KBM-7 (cell line): ENCODE data around the gene AKT2.

Experiments
- DNase-seq: peaks from one replicate; pipeline ENCODE4 v3.0.0-alpha.2; 2015
- in situ Hi-C: fragments of 300-500 bp; cut with MboI; formaldehyde crosslinking; loops from 2 replicates; pipeline ENCODE4 v1.14.3; 2020; ENCODE audit warnings: low sequenced_read_pairs, low pct_unique_long_range_greater_than_20kb, mixed read lengths

The AKT2 gene

DNA sequence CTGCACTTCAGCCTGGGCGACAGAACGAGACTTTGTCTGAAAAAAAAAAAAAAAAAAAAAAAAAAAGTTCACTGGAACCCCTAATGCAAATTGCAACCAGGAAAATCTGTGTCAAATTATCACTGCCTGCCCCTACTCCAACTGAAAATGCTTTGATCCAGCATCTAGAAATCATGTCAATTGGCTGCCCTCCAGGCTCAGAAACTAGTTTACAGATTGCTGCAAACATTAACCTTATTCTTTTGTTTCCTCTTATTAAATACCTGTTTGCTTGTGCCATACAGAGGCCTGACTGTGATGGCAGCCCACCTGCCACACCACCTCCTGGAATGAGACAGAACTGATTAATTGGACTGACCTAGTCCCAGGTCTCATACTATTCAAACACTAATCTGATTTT is 18.6 kb upstream of the AKT2 start:
- in situ Hi-C loops = no loop called here
- no peak for DNase-seq

DNA sequence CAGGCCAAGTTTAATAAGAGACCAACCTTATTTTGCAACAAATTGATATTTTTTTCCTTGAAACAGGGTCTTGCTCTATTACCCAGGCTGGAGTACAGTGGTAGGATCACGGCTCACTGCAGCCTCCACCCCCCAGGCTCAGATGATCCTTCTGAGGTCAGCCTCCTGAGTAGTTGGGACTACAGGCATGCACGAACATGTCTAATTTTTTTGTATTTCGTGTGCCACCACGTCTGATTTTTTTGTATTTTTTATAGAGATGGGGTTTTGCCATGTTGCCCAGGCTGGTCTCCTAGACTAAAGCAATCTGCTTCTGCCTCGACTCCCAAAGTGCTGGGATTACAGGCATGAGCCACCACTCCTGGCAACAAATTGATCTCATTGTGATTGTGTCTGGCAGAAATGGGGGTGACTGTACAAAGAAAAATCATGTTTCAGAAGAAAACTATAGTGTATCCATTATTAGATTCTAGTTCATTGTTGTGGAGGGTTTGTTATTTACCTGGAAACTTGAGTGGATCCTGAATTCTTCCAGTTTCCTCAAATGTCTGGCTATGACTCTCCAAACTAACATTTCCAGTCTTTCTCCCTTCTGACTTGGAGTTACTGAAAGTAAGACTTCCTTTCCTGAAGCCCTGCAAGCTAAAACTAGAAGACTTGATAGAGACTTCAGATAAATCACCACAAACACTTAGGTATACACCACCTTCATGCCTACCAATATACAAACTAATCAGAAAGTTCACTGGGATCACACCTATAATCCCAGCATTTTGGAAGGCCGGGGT is 17.3 kb upstream of the AKT2 start:
- no peak for DNase-seq
- in situ Hi-C loops = no loop called here

DNA sequence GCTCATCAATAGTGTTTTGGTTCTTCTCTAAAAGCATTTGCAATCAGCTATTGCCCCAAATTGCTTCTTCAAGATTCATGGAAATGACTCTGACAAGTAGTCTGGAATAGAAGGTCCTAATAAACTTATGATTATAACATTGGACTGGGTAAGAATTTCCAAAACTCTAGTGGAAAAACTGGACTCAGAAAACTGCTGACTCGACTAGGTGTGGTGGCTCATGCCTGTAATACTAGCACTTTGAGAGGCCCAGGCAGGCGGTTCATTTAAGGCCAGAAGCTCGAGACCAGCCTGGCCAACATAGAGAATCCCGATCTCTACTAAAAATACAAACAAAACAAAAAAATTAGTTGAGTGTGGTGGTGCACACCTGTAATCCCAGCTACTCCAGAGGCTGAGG is 15.5 kb upstream of the AKT2 start:
- in situ Hi-C loops = no loop called here
- no peak for DNase-seq

DNA sequence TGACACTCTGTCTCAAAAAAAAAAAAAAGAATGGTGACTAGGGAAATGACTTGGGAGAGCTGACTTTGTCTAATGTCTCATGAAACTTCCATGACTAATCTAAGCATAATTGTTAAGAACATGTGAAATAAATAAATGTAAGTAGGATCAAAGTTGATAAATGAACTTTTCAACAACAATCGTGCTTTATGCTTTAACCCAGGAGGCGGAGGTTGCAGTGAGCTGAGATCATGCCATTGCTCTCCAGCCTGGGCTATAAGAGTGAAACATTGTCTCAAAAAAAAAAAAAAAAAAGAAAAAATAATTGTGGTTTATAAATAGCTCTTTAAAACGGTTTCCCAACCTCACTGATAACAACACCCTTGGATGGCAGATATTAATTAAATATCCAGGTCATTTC is 12.9 kb upstream of the AKT2 start:
- DNase-seq = no peak
- in situ Hi-C loops = no loop called here

DNA sequence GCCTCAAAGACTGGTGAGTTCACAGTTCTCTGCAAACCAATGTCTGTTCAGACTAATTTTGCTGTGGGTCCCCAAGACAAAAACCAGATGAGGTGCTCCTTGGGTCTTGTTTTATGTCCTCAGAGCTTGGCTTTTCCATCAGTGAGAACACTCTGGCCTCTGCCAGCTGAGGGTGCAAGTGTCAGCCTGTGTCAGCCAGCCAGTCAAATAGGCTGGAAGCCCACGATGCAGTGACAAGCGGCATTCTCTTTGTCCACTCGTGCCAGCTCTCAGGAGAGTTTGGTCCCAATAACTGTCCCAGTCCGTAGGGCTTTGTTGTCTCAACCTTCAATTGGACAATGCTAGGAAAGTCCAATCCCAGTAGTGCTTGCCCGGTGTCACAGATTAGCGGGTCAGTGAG is 9.4 kb upstream of the AKT2 start:
- in situ Hi-C loops = no loop called here
- DNase-seq = no peak

DNA sequence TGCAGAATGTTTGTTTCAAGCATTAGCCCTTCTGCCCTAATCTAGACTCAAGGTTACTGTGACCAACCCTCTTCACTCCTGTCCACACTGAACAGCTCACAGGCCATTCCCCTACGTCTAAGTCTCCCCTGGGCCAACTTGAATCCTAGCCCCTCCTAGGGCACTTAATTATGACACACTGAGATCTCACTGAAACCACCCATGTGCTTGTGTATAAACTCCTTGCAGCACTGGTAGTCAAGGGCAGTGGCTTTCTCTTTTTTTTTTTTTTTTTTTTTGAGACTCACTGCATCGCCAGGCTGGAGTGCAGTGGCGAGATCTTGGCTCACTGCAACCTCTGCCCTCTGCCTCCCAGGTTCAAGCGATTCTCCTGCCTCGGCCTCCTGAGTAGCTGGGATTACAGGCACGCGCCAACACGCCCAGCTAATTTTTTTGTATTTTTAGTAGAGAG is 1.9 kb upstream of the AKT2 start:
- in situ Hi-C loops = no loop called here
- no peak for DNase-seq

DNA sequence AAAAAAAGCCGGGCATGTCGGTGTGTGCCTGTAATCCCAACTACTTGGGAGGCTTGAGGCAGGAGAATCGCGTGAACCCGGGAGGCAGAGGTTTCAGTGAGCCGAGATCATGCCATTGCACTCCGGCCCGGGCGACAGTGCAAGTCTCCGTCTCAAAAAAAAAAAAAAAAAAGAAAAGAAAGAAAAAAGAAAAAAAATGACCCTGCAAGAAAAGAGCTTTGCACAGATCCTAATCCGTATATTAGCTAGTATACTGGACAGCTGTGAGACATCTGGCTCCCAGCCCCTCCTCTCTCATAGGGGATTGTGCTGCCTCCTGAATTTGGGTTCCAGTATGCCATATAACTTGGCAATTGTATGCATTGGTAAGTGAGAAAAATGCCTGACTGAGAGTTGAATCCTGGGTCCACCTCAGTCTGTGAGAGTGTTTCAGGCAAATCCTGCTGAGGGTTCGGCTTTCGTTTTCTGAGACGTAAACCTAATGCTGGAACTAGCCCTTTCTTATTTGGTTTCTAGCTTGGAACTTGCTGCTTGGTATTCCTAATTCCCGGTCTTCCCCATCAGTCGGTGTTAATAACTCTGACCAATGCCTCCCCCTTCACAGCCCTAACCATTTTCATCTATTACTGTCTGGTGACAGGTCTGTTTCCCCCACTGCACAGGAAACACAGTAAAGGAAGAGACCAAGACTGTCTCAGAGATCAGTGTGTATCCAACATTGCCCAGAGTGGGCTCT is 1.3 kb upstream of the AKT2 start:
- DNase-seq = no peak
- in situ Hi-C loops = no loop called here

DNA sequence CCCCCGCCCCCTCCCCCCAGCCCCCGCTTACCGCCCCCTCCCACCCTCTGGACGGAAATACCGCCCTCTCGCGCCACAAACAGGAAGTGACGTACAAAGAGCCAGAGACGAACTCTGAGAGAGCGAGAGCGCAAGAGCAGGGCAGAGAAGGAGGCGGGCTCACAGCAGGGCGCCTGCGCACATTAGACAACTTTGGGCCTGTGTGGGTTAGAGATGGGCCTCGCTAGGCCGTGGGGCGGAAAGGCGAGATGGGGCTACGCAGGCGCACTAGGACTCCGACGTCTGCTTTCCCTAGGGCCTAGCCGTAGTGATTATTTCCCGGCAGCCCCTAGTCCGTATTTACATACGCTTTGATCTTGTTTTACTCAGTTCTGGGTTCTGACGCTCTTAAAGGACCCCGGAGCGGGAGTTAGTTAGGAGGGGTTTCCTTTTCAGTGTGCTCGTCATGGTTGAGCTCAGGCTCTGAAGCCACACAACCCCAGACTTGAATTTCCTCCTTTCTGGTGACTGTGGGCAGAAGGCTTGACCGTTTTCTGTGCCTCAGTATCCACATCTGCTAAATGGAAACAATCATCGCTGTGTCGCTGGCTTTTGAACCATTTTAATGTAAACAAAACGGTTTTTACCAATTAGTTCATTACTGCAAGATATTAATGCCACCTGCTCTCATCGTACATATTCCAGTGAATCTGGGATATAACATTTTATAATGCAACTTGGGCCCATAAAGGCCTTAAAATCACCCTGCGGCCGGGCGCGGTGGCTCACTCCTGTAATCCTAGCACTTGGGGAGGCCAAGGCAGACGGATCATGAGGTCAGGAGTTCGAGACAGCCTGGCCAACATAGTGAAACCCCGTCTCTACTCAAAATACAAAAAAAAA is 449 bp upstream of the AKT2 start:
- in situ Hi-C loops = no loop called here
- DNase-seq = peak; percentile 99

DNA sequence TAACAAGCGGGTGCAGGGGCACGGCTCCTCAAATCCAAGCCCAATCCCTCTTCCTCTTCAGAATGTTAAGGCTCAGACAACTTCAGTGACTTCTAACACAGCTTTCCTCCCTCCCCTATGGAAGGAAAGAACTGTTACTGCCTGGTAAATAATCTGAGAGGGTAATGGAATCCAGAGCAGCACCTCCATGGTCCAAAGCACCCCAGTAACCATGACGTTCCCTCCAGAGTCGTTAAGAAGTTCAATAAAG is 969 bp downstream of the AKT2 start:
- in situ Hi-C loops = no loop called here

DNA sequence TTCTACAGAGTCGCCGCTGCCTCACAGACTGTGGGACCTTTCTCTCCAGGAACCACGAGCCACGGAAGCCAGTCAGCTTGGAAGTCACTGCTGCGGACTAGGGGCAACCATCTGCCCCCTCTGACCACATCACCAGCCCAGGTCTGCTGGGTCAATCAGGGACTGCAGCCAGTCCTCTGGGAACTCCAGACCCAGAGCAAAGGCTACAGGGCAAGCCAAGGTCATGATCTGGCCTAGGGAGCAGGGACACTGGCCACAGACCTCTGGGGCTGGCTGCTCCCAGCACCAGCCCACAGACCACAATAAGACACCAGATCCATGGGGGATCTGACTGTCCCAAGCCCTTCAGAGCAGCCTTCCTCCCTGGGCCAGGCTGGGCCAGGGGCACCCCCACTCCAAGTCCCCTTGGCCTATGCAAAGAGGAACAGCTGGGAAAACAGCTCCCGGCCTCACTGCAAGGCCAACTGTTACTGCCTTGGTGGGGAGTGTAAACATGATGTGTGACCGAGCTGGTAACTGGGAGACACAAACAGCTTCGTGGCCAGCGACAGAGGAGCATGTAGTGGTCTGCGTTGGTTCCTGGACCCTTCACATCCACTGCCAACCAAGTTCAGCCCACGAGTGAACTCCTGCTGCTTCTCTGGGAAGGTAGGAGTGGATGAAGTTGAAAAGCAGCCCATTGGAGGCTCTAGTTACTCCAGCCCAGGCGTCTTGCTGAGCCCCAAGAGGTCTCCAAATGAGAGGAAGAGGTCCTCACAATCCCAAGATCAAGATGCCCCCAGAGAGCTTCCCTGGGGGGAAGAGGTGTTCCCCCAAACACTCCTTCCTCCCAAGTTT is 1.5 kb downstream of the AKT2 start:
- no peak for DNase-seq

More for the DNA sequence above, 969 bp downstream of the AKT2 start:
- no peak for DNase-seq

DNA sequence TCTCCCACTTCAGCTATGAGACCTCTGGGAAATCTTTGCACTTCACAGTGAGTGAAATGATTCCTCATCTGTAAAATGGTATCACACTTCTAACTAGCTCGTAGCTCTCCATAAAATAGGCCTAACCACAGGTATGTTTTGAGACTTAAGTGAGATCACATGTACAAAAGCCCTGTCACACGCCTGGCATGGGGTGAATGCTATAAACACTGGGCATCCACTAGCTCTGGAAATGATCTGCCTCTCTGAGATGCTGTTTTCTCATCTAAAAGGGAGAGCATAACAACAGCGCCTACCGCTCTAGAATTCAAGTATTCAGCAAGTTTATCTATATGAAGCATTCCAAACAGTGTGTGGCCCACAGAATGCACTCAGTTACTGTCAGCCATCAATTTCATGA is 2.2 kb downstream of the AKT2 start:
- in situ Hi-C loops = no loop called here
- no peak for DNase-seq

More for the DNA sequence above, 1.5 kb downstream of the AKT2 start:
- in situ Hi-C loops = no loop called here

DNA sequence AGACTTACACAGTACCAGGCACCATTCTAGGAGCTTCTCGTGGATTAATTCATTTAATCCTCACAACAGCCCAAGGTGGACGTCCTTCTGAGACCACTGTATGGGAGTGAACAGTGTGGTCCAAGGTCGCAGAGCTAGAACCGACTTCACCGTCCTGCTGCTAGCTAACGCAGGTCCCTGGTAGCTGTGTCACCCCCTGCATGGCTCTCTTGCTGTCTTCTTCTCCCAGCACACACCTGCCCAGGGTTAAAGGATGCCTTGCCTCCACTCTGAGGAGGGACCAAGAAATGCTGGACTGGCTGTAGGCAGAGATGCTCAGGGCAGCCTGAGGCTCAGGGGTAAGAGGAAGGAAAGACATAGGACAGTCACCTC is 3.0 kb downstream of the AKT2 start:
- no peak for DNase-seq
- in situ Hi-C loops = no loop called here

DNA sequence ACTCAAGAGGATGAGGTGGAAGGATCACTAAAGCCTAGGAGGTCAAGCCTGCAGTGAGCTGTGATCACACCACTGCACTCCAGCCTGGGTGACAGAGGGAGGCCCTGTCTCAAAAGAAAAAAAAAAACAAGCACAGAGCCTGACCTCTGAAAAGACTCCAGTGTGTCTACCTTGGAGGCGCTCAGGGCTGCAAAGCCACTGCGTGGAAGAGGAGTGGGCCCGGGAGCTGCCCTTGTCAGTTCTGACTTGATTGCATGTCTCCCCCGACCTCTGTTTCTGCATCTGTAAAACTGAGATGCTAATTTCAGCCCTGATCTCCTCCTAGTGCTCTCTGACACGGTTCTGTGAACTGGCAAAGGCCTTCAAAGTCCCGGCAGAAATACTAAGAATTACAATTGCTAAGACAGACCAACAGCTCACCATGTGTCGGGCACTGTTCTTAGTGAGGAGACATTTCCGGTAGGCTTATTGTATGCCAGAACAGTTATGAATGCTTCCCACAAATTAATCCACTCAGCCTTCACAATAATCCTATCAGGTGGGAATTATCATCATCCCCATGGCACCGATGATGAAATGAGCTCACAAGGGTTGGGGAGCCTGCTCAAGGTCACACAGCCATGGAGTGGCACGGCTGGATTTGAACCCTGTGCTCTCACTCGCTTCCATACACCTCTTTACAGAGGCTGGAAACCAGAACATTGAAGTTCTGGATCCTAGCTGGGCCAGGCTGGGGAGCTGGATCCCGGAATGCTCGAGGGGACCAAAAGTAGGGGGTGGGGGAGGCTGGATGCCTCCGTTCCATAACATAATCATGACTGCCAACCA is 3.5 kb downstream of the AKT2 start:
- no peak for DNase-seq
- in situ Hi-C loops = no loop called here

DNA sequence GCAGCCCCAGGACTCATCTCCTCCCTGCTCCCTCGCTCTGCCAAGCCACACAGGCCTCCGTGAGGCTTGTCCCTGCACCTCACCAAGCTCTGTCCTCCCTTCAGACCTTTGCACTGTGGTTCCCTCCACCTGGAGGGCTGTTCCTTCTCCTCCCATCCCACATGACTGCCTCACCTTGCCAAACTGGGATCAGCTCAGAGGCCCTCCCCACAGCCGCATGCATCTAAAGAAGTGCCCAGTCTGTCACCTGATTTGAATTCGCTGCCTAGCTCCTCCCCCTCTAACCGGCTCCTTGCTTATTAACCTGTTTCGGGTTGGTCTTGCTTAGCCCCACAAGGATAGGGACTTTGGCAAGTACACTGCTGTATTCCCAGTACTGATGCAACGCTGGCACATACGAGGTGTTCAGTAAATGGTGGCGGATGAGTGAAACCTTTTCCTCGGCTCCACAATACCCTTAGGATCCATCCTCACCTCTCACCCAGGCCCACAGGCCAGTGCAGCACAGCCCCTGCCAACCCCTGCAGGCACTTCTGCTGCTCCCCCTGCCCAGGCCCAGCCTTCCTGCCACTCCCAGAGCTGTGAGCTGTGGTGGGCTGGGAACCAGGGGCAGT is 4.4 kb downstream of the AKT2 start:
- no peak for DNase-seq
- in situ Hi-C loops = no loop called here

DNA sequence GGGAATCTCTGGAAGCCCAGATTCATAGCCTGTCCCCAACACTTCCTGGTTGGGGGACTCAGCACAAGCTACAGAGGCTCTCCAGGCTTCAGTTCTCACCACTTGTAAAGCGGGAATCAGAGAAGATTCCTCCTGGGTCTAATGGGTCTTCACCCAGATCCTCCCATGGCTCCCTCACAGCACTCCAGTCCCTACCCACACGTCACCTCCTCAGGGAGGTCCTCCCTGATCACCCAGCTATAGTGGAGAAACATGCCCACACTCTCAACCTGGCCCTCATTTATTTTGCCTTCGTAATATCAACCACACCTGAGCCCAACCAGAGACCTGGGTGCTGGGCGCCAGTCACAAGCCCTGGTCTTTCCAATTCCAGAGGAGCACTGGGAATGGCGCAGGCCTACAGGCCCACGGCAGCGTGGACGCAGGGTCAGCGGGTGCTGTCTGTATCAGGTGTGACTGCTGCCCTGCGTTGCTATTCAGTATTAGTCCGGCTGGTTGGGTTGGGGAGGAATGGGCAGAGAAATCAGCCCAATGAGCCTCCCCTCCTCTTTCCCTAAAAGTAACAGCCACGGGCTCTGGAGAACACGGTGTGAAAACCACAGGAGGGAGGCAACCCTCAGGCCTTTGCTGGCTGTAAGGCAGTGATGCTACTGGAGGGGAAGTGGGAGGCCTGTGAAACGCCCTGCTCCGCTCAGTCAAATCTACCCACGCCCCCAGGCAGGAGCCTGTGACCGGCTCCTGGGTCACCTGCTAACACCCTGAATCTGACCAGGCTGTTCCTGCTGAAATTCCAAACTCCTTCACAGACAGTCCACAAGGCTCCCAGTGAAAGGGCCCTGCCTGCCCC is 5.2 kb downstream of the AKT2 start:
- in situ Hi-C loops = no loop called here
- DNase-seq = peak; percentile 49

DNA sequence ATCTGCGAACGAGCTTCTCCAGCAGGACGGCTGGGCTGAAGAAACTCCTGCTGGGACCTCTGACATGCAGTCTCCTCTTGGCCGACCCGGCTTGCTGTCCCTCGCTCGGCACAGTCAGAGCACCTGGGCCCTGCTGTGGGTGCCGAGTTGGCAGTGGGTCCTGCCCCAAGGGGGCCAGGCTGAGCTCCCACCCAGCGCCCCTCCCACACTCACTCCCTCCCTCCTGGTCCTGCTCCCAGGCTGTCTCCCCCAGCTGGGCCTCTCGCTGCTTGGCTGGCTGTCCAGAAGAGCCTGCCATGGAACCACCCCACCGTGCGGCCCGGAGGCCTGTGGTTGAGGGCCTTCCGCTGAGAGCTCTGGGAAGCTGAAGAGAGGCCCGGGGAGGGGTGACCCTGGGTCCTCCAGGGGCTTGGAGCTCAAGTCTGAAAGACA is 6.0 kb downstream of the AKT2 start:
- no peak for DNase-seq
- in situ Hi-C loops = no loop called here

DNA sequence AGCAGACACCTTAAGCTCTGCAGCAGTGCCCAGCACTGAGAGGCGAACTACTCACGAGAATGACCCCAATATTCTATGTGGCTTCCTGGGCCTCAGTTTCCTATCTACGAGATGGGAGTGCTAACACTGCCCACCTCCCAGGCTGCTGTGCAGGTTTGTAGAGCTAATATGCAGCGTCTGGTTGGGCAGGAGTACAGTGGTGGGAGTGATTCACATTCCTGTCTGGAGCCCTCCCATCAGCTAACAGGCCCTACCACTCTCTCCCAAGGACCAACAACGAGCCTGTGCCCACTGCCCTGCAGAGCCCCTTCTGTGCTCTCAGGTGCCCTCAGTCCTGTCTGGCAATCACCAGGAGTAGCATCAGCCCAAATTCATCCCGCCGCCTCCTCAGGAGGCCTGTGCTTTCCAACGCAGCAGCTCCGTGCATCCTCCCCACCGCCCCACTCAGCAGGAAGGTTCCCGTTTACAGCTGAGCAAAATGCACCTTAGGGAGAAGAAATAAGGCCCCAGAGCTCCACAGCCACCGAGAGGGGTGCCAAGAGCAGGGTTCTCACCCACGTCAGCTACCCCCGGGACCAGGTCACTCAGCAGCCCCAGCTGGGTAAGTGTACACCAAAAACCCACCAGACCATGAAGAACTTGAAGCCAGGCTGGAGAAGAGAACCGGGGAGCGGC is 6.6 kb downstream of the AKT2 start:
- no peak for DNase-seq
- in situ Hi-C loops = no loop called here
